HepG2 (cell line): Measurements from ENCODE around the gene C1orf87.

Source experiments
- GZF1 ChIP-seq: sonication (generic); formaldehyde crosslinking; IDR thresholded peaks from 2 replicates; pipeline ENCODE4 v1.5.1; 2020; ENCODE audit warnings: mild to moderate bottlenecking, missing genetic modification reagents
- ISL2 ChIP-seq: sonication (generic); formaldehyde crosslinking; IDR thresholded peaks from 2 replicates; pipeline ENCODE4 v1.5.0; 2020; ENCODE audit warnings: missing genetic modification reagents
- NRL ChIP-seq: sonication (generic); formaldehyde crosslinking; IDR thresholded peaks from 2 replicates; pipeline ENCODE4 v1.5.0; 2020; ENCODE audit warnings: missing genetic modification reagents, mild to moderate bottlenecking, moderate library complexity, borderline replicate concordance
- POLR2AphosphoS5 ChIP-seq: IDR thresholded peaks from 2 replicates; pipeline ENCODE4 v1.6.1; 2012; ENCODE audit warnings: low read depth, low read length
- SMARCE1 ChIP-seq: fragments of 450-650 bp; IDR thresholded peaks from 2 replicates; pipeline ENCODE4 v1.6.1; 2017; ENCODE audit warnings: borderline replicate concordance

DNA sequence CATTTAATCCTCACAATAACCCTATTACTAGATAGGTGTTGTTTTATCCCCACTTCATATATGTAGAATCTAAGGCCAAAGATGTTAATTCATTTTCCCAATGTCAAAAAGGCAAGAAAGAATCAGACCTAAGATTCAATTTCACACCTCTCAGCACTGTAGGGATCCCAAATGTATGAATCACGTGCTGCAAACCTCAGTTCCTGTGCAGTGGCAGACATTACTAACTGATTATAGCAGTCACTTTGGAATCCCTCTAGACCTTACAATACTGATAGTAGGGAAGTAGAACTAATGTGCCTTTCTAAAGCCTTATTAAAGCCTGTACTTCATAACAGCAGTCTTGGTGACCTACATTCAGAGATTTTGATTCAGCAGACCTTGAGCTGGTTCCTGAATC, 2.3 kb downstream of the C1orf87 start:
- TF ChIP-seq GZF1 (no peak), SMARCE1 (no peak), POLR2AphosphoS5 (no peak), NRL (CRISPR knock-in tag) (no peak), ISL2 (no peak)
